IPS DF 19.7 (cell line): ENCODE data around the gene KHK.
"Not testable (repeated sequence)": the region's sequence is repeated elsewhere in the genome, so short reads cannot be mapped to it uniquely, and the experiment has no call there.

ENCODE experiments used
- DNase-seq: peaks from one replicate; pipeline ENCODE4 v3.0.0-alpha.2; 2013; ENCODE audit warnings: low read depth, low spot score

The KHK gene

DNA sequence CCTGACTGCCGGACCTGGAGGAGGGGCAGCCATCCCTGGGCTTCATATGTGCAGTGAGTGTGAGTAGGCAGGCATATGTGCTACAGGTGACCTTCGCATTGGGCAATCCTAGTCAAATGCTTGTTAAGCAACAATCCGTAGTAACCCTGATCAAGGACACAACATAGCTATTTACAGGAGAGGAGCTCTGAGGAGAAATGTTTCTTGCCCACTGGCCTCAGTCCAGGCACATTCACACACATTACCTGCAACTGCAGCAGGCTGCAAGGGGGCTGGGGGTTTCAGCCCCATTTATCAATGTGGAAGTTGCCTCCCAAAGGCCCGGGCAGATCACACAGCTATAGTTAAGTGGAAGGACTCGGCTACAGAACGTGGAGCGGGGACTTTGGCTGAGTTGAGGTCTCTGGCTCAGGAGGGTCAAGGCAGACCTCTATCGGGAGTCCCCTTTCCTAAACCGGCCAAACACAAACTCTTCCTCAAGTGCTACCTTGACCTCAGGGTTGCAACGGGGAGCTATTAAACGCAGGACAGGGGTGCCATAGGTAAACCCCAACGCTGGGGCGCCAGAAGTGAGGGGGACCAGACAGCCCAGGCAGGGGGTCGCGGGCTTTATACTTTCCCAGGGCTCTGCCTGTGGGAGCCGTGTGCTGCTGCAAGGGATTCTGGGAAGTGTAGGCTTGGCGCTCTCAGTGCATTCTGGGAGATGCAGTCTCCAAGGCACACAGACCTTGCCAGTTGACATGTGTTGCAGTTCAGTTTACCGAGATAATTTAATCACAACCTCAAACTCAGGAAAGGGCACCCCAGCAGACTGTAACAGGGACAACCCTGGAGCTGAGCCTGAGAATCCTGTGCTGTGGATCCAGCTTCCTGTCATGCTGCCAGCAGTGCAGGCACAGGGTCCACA, 9.4 kb downstream of the KHK start:
- DNase-seq = no peak

DNA sequence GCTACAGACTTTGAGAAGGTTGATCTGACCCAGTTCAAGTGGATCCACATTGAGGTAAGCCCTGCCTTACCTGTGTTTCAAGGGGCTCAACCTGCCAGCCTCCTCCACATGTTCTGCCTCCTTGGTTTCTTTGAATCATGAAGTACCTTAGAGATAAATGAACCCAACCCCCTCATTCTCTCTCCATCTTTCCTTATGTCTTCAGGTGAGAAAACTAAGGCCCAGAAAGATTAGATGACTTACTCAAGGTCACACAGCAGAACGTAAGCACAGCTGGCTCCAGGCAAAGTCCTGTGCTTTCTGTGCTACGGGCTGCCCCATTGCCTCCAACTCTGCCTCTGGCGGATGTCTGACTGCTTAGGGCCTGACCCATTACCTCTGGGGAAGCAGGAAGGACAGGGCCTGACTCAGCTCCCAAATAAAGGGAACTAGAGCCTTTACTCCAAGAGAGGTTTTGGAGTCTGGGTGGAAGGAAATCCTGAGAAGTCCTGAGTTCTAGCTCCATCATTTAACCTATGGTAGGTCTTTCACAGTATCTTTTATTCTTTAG, 10.3 kb downstream of the KHK start:
- no peak for DNase-seq

DNA sequence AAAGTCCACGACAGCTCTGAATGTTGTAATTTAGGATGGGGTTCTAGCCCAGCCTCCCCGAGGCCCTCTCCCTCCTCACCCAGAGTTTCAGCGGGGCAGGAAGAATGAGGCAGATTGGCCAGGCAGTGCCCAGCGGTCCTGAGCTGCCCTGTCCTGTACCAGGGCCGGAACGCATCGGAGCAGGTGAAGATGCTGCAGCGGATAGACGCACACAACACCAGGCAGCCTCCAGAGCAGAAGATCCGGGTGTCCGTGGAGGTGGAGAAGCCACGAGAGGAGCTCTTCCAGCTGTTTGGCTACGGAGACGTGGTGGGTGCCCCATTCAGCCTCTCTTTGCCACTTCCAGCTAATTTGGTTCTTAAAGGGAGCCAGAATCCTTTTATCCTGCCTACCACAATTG, 10.8 kb downstream of the KHK start:
- no peak for DNase-seq

DNA sequence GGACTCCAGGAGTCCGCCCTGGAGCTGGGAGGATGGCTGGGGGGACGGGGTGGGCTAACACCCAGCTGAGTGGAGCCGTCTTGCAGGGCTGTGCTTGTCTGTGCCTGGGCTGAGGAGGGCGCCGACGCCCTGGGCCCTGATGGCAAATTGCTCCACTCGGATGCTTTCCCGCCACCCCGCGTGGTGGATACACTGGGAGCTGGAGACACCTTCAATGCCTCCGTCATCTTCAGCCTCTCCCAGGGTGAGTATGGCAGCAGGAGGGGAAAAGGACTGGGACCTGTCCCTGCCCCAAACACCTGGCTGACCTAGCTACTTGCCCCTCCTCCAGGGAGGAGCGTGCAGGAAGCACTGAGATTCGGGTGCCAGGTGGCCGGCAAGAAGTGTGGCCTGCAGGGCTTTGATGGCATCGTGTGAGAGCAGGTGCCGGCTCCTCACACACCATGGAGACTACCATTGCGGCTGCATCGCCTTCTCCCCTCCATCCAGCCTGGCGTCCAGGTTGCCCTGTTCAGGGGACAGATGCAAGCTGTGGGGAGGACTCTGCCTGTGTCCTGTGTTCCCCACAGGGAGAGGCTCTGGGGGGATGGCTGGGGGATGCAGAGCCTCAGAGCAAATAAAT, 12.9 kb downstream of the KHK start:
- DNase-seq = no peak

DNA sequence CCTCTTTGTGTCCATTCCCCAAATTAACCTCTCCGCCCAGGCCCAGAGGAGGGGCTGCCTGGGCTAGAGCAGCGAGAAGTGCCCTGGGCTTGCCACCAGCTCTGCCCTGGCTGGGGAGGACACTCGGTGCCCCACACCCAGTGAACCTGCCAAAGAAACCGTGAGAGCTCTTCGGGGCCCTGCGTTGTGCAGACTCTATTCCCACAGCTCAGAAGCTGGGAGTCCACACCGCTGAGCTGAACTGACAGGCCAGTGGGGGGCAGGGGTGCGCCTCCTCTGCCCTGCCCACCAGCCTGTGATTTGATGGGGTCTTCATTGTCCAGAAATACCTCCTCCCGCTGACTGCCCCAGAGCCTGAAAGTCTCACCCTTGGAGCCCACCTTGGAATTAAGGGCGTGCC, 13.5 kb downstream of the KHK start:
- DNase-seq = no peak

DNA sequence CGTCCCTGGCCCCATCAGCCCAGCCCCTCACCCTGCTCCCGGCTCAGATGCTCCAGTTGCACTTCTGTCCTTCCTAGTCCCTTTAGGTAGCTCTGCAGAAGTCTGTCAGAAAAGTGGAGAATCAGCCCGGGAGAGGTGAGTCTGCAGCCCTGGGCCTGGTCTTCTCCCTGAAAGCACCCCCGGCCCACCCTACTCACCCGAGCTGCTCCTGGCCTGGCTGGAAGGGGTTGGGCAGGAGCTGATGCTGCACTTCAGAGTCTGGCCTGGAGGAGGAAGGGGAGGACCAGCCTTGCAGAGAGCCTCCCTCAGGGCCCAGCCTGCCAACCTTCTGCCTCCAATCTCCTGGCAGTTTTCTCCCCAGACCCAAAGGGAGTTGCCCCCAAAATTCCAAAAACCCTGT, 15.8 kb downstream of the KHK start:
- no peak for DNase-seq

DNA sequence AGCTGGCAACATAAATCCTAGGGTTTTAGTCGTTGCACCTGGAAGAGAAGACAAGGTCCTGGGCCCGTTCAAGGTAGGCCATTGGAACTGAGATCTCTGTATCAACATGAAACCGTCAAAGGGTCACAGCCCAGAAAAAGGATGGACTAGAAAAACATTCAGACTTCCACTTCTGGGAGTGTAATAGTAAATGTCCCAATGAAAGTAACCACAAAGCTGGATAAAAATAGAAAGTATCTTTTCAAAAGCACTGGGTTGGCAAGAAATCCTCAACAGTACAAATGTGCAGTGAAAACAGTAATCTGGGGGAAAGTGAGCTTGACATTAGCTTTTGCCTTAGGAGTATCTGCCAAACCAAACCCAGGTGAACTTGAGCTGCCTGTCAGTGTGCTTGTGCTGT, 19.4 kb downstream of the KHK start:
- DNase-seq = no peak

DNA sequence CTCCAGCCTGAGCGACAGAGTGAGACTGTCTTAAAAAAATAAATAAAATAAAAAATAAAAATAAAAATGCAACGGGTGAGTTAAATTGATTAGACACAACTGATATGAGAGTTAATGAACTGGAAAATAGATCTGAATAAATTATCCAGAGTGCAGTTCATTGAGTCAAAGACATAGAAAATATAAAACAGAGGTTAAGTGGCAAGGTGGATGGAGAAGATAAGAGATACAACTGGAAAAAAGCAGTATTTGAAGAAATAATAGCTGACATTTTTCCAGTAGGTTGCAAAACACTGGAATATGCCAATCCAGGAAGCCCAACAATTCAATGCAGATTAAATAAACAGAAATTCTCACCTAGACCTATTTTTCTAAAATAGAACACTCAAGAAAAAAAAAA, 21.6 kb downstream of the KHK start:
- no peak for DNase-seq

DNA sequence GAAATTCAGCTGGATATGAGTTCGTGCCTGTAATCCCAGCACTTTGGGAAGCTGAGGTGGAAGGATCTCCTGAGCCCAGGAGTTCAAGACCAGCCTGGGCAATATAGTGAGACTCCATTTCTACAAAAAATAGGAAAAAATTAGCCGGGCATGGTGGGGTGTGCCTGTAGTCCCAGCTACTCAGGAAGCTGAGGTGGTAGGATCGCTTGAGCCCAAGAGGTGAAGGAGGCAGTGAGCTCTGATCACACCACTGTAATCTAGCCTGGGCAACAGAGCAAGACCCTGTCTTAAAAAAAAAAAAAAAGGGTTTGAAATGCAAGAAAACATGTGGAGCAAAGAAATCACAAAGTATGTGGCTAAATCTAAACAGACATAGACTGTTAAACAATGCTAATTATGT, 22.5 kb downstream of the KHK start:
- no peak for DNase-seq

DNA sequence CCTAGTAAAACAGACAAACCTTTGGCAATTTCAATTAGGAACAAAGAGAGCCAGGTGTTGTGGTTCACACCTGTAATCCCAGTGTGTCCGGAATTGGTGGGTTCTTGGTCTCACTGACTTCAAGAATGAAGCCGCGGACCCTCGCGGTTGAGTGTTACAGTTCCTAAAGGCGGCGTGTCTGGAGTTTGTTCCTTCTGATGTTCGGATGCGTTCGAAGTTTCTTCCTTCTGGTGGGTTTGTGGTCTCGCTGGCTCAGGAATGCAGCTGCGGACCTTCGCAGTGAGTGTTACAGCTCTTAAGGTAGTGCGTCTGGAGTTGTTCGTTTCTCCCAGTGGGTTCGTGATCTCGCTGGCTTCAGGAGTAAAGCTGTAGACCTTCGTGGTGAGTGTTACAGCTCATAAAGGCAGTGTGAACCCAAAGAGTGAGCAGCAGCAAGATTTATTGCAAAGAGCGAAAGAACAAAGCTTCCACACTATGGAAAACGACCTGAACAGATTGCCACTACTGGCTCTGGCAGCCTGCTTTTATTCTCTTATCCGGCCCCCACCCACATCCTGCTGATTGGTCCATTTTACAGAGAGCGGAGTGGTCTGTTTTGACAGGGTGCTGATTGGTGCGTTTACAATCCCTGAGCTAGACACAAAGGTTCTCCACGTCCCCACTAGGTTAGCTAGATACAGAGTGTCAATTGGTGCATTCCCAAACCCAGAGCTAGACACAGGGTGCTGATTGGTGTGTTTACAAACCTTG, 24.2 kb downstream of the KHK start:
- DNase-seq = not testable (repeated sequence)

DNA sequence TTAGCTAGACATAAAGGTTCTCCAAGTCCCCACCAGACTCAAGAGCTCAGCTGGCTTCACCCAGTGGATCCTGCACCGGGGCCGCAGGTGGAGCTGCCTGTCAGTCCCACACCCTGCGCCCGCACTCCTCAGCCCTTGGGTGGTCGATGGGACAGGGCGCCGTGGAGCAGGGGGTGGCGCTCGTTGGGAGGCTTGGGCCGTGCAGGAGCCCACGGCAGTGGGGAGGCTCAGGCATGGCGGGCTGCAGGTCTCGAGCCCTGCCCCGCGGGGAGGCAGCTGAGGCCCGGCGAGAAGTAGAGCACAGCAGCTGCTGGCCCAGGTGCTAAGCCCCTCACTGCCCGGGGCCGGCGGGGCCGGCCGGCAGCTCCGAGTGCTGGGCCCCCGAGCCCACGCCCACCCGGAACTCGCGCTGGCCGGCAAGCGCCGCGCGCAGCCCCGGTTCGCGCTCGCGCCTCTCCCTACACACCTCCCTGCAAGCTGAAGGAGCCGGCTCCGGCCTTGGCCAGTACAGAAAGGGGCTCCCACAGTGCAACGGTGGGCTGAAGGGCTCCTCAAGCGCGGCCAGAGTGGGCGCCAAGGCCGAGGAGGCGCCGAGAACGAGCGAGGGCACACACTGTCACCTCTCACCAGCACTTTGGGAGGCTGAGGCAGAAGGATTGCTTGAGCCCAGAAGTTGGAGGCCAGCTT, 25.0 kb downstream of the KHK start:
- DNase-seq = not testable (repeated sequence)

DNA sequence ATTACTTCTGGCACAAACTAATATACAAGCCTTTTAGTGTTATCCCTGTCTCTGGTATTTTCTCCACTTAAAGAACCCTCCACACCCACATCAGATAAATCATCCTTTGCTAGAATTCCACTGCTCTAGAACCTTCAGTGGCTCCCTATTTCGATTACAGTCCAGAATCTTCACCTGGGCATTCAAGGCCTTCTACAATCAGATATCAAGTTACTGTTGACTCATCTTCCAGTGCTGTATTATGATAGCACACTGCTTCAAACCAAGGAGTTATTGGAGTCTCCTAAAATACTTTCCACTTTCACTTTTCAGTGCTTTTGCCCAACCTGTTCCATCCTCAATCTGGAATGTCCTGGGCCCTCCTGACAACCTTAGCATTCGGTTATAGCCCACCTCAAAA, 28.9 kb downstream of the KHK start:
- no peak for DNase-seq

DNA sequence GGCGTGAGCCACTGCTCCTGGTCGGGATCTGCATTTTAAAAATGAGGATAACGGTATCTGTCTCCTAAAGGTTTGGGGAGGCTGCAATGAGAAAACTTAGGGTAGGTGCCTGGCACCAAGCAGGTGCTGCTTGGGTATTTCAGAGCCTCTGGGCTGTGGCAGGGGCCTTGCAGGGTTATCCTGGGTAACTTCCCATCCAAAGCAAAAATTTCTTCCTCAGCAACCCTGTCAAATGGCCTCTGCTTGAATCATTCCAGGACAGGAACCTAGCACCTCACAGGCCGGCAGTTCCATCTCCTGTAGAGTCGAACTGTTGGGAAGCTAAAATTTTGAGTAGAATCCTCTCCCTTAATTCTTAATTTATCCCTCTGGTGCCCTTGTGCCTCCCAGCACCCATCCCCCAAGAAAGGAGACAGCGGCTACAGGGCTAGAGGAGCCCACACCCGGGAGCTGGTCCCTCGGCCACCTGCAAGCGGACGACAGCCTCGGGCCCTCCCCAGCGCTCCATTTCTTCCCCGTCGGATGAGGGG, 31.5 kb downstream of the KHK start:
- no peak for DNase-seq

DNA sequence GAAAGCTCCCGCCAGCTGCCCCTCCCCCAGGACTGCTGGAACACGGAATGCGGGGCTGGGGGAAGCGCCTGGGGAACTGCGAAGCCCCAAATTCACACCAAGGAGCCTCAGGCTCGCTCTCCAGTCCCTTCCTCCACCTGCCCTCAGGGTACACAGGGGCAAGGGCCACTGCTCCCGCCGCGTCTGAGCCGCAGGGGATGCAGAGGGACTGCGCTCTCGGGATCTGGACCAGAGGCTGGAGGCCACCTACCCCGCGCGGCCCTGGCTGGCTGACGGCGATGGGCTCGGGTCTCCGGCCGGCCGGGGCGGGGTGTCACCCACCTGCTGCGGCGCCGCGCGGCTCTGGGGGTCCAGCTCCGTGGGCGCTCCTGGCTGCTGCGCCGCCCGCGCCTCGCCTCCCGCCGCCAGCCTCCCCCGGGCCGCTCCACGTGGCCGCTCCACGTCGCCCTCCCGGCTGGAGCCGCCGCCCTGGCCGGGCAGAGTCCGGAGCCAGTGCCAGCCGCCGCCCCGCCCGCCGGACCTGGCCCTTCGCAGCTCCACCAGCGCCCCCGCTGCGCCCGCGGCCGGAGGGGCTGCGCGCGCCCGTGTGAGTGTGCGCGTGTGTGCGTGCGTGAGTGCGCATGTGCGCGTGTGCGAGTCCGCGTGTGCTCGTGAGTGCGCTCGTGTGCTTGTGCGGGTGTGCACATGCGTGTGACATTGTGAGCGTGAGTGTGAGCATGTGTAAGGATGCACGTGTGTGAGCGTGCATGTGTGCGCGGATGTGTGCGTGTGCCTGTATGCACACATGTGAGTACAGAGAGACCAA, 32.2 kb downstream of the KHK start, which contains the start of gene CGREF1:
Gene CGREF1, minus strand, starts transcription at position 604 of the 805 bp plus-strand sequence. CDS start 14,762 bp downstream, outside the sequence.
- DNase-seq = no peak

DNA sequence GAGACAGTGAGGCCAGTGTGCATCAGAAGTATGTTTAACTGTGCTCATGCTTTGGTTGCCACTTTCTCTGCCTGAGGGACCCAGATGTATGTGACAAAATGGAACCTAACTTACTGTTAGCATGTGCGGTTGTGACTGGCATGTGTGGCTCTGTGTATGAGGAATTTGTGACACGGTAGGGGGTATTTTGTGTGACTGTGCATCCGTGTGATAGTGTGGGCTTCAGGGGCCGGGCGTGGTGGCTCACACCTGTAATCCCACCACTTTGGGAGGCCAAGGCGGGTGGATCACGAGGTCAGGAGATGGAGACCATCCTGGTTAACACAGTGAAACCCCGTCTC, 32.7 kb downstream of the KHK start:
- not testable (repeated sequence) for DNase-seq

DNA sequence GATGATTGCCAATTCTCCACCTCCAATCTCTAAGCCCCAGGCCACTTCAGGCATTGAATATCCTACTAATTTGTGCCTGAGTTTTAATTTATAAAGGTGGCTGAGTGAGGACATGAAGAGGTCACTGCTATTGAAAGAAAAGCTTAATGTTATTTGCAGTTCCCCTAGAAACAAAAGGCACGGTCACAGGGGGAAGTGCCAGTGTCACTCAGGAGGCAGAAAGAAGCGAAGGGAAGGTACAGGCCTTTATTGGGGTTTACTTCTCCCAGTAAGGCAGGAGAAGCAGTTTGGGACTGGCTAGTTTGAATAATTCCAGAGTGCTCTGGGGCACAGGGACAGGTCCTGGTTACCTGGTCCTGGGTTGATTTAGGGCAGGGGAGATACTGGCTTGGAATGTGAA, 35.3 kb downstream of the KHK start:
- DNase-seq = no peak

DNA sequence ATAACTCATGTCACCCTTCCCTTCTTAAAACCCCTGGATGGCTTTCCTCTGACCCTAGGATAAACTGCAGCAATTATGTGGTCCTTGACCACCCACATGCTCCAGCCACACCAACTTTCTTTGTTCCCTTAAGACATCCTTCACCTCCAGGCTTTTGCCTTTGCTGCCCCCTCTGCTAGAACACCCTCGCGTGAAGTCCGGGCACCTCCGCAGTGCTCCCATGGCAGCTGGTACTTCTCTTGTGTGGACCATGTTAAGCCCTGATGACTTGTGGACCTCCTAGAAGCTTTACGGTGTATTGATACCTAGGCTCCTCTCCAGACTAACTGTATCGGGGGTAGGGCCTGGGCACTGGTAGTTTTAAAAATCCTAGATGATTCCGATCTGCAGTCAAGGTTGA, 36.2 kb downstream of the KHK start:
- DNase-seq = no peak

DNA sequence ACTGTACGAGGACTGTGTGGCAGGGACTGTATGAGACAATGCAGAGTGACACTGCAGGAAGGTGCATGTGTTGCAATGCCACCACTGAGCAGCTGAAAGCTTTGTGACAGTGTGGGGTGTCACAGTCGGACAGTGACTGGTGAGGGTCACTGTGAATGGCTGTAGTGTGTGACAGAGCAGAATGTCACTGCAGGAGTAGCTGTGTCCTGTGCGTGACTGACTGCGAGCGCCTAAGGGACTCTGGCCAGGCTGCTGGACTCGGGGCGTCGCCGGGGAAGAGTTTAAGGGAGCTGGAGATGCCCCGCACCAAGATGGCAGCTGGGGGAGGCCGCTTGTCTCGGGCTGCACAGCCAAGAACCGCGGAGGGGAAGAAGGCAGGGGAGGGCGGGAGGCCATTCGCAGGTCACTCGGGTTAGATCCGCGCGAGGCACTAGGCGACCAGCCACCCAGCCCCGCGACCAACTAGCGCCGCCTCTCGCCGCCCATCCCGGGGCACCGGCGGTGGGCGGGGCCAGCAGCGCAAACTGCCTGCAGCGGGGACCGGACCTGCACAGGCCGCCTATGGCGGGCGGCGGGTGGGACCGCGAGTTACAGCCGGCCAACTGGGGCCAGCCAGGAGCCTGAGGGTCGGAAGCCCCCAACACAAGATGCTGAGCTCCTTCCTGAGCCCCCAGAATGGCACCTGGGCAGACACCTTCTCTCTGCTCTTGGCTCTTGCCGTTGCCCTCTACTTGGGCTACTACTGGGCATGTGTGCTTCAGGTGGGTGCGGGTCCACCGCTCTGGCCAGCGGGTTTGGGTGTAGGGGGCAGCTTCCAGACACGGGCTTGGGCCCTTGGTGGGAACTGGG, 37.0 kb downstream of the KHK start, which contains the start of gene ABHD1:
Gene ABHD1, plus strand, starts transcription at position 514 of the 849 bp plus-strand sequence. Its CDS starts 134 bp downstream, at position 648.
- no peak for DNase-seq

DNA sequence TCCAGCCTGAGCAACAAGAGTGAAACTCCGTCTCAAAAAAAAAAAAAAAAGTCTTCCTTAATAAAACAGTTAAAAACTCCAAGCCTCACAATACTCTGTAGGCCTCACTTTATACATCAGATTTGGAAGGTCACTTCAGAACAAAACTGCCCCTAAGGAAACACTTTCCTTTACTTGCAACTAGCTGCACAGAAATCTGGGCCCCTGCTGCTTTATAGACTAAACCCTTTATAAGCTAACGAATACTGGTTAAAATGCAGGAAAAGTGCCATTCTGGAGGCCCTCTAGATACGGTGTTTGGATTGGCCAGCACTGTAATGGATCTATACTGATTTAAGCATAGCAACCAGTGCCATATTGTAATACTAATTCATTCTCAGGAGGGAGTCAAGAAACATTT, 38.5 kb downstream of the KHK start:
- DNase-seq = no peak
